MCF 10A (cell line): ENCODE measurements around the gene PLVAP. TPM values are rescaled to one million over a fixed set of nuclear protein-coding genes. Genes with fewer than 3 reads are reported as not detected.

Experiments used
- BruUV-seq: library from RNA; stranded (reverse); fragments of 400-500 nt; replicated peaks from 2 replicates; lab custom pipeline; 2021; lab: Mats Ljungman, UMichigan
- CTCF ChIA-PET: fragments of 300-600 bp; sonication (Branson Sonifier 250); formaldehyde crosslinking; extraction: SDS; loops from one replicate; lab custom pipeline; 2021; ENCODE audit warnings: antibody characterized with exemption, inconsistent platforms; lab: Yijun Ruan, JAX
- POLR2A ChIA-PET: fragments of 300-600, 350-650 bp; sonication (Branson Sonifier 250); formaldehyde crosslinking; extraction: SDS; loops from one replicate; lab custom pipeline; 2020; ENCODE audit warnings: antibody characterized with exemption, inconsistent platforms; lab: Yijun Ruan, JAX
- DNase-seq: peaks from one replicate; pipeline ENCODE4 v3.0.0-alpha.2; 2018; ENCODE audit not compliant: unreplicated experiment
- H3K27ac Mint-ChIP-seq: one replicate; pipeline ENCODE4 v1.8.0; 2022; ENCODE audit warnings: mild to moderate bottlenecking, low read depth, mixed read lengths; ENCODE audit not compliant: unreplicated experiment
- H3K27me3 Mint-ChIP-seq: one replicate; pipeline ENCODE4 v1.8.0; 2022; ENCODE audit warnings: mixed read lengths; ENCODE audit not compliant: insufficient read depth, unreplicated experiment
- H3K36me3 Mint-ChIP-seq: one replicate; pipeline ENCODE4 v1.8.0; 2022; ENCODE audit warnings: mild to moderate bottlenecking, moderate library complexity, mixed read lengths; ENCODE audit not compliant: insufficient read depth, unreplicated experiment
- H3K4me1 Mint-ChIP-seq: one replicate; pipeline ENCODE4 v1.8.0; 2022; ENCODE audit warnings: mixed read lengths; ENCODE audit not compliant: insufficient read depth, unreplicated experiment
- H3K4me3 Mint-ChIP-seq: one replicate; pipeline ENCODE4 v1.8.0; 2022; ENCODE audit warnings: mild to moderate bottlenecking, moderate library complexity, mixed read lengths; ENCODE audit not compliant: unreplicated experiment
- H3K9me3 Mint-ChIP-seq: one replicate; pipeline ENCODE4 v1.8.0; 2022; ENCODE audit warnings: mixed read lengths; ENCODE audit not compliant: unreplicated experiment
- CTCF ChIP-seq: fragments of 200-600 bp; IDR thresholded peaks from one replicate; pipeline ENCODE4 v1.8.0; 2022; ENCODE audit warnings: antibody characterized with exemption, mild to moderate bottlenecking; ENCODE audit not compliant: unreplicated experiment
- intact Hi-C: fragments of 100-400 bp; cut with micrococcal nuclease; formaldehyde crosslinking; loops from 2 replicates; pipeline ENCODE4 v1.14.1; 2022
- total RNA-seq: library from RNA; stranded (reverse); gene quantifications from 2 replicates; pipeline ENCODE4 v1.2.3, GENCODE V29; 2022

PLVAP gene
- total RNA-seq, 1 experiment from 2014 or later, result not detected

- TF ChIP-seq CTCF, result no peak
- no TSS peak for BruUV-seq
- no peaks in the 10 kb centered on the region for H3K27me3 Mint-ChIP-seq
- intact Hi-C loops, result no loop called here
- H3K4me1 Mint-ChIP-seq, result no peaks in the 10 kb centered on the region
- CTCF ChIA-PET, result no interaction called here
- H3K27ac Mint-ChIP-seq, result no peak overlapping the region
- peaks cover 65% of the 10 kb centered on the region for H3K36me3 Mint-ChIP-seq
- DNase-seq, result no peak
- no peaks in the 10 kb centered on the region for H3K9me3 Mint-ChIP-seq
- POLR2A ChIA-PET, result interaction anchor here (0.7 kb wide), 1 partner anchor 12 kb away, joined by 3 read pairs; no protein-coding TSS in a partner anchor
- H3K4me3 Mint-ChIP-seq, result no peak overlapping the region
Observed at GRCh38 chr19:17318966-17319365, 58.2 kb downstream of the PLVAP start.

- CTCF ChIA-PET, result interaction anchor here (0.6 kb wide), 1 partner anchor 34 kb away, joined by 3 read pairs; no protein-coding TSS in a partner anchor
- H3K9me3 Mint-ChIP-seq, result no peaks in the 10 kb centered on the region
- POLR2A ChIA-PET, result interaction anchor here (0.6 kb wide), 1 partner anchor 428 kb away, joined by 3 read pairs; no protein-coding TSS in a partner anchor
- BruUV-seq, result no TSS peak
- DNase-seq, result no peak
- intact Hi-C loops, result no loop called here
- no peak overlapping the region for H3K4me3 Mint-ChIP-seq
- H3K4me1 Mint-ChIP-seq, result peaks cover 22% of the 10 kb centered on the region
- H3K27me3 Mint-ChIP-seq, result no peaks in the 10 kb centered on the region
- TF ChIP-seq CTCF, result no peak
- no peak overlapping the region for H3K27ac Mint-ChIP-seq
- H3K36me3 Mint-ChIP-seq, result peaks cover 37% of the 10 kb centered on the region
Observed at GRCh38 chr19:17314007-17314593, 63.0 kb downstream of the PLVAP start.

- Mint-ChIP-seq H3K4me3 (peak overlapping the region; percentile 57), H3K4me1 (peaks cover 29% of the 10 kb centered on the region), H3K36me3 (peaks cover 27% of the 10 kb centered on the region), H3K9me3 (no peaks in the 10 kb centered on the region), H3K27me3 (no peaks in the 10 kb centered on the region), H3K27ac (peak overlapping the region; percentile 52)
- no TSS peak for BruUV-seq
- CTCF ChIA-PET, result interaction anchor here (0.6 to 0.7 kb wide), 3 partner anchors 20 to 472 kb away, joined by 3 to 5 read pairs (median 3); no protein-coding TSS in a partner anchor
- intact Hi-C loops, result no loop called here
- no peak for TF ChIP-seq CTCF
- POLR2A ChIA-PET, result interaction anchor here (0.9 to 10.5 kb wide), 3 partner anchors 14 to 68 kb away, joined by 3 to 152 read pairs (median 3); partner anchors contain the start of genes ANO8 and GTPBP3
- no peak for DNase-seq
Observed at GRCh38 chr19:17312189-17313113, 64.7 kb downstream of the PLVAP start.
